ENCODE measurements around the gene TIMP3. TPM values are rescaled to one million over a fixed set of nuclear protein-coding genes. Genes with fewer than 3 reads are reported as not detected.

The TIMP3 gene
- total RNA-seq, 1 experiment from 2014 or later = 25.5 TPM

DNA sequence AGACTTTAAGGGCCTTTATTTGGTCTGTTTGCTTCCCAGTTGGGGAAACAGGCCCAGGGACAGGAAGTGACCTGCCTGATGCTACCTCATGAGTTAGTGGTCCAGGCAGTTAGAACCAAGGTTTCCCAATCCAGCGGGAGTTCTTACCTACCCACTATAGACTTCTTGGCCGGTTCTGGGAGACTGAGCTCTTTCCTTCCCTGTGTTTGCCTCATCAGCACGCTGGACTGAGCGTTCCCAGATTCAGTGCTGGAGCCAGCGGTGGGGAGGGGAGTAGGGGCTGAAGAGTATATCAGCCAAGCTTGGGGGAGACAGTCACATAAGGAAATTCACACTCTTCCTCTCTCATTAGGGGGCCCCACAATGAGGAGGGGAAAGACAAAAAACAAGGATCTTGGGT lies 27.1 kb downstream of the TIMP3 start:
- DNase-seq (ENCODE audit: low spot score) = no peak

DNA sequence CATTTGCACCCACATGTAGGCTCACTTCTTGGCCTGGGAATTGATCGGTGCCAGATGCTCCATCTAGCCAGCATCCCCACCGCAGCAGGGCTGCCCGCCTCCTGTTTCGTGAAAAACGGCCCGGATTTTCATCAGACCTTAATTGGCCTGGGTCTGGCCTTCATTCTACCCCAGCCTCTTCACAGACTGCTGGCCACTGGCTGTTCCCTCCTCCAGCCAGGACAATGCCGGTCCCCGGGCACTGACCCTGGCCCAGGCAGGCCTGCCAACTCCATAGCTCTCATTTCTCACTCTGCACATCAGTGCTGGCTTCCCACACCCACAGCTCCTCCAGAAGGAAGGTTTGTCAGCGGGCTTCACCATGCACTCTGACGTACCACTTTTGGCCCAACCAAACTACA lies 27.9 kb downstream of the TIMP3 start:
- no peak for DNase-seq (ENCODE audit: low spot score)

DNA sequence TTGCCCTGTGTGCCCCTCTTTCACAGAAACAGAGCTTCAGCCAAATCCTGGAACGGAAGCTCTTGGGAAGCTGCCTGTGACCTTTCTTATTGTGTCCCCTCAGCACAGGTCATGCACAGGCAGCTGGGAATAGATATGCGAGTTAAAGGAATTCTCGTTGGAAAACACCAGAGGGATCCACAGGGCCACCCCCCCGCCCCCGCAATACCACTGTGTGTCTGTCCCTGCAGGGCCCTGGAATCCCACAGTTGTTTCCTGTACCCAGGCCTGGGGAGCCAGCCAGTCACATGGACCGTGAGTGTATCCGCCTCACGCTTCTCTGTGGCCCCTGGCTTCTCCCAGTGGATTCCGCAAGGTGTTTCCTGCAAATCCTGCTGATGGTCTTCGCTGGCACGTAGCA lies 29.0 kb downstream of the TIMP3 start:
- DNase-seq (ENCODE audit: low spot score) = no peak

DNA sequence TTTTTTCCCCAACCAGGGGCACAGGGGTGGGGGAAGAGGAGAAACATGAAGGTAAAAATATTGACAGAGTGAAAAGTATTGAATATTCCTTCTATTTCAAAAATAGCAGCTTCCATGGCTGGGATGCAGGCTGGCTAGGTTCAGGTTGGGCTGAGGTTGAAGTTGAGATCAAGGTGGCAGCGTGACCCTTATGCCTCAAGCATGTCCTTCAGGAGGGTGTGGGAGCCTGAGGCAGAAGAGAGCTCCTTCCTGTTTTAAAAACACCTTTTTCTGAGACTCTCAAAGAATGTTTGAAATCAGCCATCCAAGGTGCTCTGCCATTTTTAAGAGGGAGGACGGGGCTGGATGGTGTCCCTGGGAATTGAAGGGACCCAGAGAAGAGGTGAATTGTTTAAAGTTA lies 29.5 kb downstream of the TIMP3 start:
- no peak for DNase-seq (ENCODE audit: low spot score)

DNA sequence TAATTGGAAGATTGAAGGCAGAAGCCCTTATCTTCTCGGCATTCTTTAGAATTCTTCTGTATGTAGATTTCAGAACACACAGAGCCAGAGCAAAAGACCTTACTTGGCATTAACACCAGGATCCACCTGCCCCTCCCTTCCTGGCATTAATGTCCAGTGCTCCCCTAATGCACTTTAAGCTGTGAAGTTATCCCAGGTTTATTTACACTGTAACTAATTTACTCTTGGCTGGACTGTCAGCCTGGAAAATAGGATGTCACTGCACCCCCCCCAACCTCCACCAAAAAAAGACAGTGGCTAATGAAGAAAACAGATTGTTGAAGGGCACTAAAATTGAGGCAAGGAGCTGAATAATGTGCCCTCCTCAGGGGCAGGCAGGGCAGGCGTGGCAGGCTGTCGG lies 30.1 kb downstream of the TIMP3 start:
- DNase-seq (ENCODE audit: low spot score) = no peak

DNA sequence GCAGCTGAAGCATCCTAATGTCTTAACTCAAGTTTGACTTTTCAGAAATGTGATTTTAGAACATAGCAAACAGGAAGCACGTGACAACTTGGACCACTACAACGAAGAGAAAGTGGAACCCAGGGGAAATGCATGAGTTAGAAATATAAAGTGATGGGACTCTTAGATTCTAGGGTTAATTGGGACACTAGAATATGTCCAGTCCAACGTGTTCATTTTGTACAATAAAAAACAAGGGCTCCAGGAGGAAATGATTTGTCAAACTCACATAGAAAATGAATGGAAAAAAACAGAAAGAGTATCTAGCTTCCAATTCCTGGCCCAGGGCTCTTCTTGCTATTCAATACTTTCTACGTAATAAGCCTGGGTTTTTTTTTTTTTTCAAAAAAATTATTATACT lies 30.7 kb downstream of the TIMP3 start:
- no peak for DNase-seq (ENCODE audit: low spot score)

DNA sequence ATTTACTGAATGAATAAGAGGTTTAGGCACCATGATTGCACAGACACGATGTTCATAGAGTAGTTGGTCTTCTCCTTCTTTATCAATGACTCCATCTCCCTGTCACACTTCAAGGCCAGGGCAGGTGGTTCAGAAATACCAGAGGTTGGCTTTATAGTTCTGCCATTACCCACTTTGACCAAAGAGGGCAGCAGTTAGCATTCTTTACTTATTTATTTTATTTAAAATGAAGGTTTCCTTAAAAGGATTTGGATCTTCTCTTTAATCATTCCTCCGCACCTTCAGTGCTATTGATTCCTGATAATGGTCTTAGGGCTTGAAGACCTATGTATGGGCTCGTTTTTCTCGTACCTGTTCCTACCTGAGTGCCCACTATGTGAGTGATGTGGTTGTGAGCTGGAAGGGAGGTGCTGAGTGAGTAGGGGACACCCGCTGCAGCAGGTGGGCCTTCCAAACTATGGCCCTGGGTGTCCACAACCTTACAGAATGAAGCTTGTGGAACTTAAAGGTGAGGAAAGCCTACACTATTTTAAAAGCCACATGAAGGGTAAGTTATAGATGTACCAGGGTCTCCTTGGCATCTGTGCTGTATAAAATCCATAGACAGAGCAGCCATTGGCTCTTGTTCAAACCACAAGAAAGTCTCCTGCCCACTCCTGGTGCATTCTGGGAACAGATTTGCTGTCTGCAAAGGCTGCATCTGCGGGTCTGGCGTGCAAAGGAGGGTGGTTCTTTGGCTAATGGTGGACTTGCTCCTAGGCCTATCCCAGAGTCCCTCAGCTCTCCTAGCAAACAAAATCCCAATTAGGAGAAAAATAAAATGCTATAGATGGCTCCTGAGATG lies 35.0 kb downstream of the TIMP3 start:
- DNase-seq (ENCODE audit: low spot score) = no peak

DNA sequence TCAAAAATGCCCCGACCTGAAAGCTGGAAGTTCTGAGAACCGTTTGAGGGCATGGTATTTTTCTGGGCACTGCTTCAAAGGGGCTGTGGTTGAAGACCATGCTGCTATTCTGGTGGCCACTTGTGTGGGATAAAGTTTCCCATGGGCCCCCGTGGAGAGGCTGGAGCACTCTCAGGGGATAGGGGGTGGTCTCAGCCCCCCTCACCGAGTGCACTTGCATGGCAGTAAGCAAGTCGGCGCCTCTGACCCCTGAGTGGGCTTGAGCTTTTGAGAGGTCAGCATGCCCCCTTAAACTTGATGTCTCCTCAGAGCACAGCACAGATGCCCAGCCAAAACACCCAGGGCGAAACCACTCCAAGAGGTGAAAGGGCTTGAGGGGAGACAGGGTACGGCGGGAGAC lies 35.6 kb downstream of the TIMP3 start:
- no peak for DNase-seq (ENCODE audit: low spot score)

DNA sequence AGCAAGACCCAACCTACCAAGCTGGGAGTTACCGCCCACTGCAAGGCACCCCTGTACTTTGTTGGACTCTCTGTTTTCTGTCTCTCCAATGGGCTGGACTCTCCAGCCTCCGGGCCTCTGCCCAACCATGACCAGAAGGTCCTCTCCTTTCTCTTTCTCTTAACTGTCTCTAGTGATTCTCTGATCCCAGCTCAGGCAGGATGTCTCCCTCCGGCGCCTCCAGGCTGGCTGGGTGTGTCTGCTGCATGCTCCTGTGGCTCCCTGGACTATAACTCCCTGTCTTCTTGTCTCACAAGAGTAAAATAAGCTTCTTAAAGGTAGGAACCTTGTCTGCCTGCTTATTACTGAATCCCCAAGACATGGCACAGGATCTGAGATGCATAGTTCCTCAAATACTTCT lies 36.3 kb downstream of the TIMP3 start:
- DNase-seq (ENCODE audit: low spot score) = no peak

DNA sequence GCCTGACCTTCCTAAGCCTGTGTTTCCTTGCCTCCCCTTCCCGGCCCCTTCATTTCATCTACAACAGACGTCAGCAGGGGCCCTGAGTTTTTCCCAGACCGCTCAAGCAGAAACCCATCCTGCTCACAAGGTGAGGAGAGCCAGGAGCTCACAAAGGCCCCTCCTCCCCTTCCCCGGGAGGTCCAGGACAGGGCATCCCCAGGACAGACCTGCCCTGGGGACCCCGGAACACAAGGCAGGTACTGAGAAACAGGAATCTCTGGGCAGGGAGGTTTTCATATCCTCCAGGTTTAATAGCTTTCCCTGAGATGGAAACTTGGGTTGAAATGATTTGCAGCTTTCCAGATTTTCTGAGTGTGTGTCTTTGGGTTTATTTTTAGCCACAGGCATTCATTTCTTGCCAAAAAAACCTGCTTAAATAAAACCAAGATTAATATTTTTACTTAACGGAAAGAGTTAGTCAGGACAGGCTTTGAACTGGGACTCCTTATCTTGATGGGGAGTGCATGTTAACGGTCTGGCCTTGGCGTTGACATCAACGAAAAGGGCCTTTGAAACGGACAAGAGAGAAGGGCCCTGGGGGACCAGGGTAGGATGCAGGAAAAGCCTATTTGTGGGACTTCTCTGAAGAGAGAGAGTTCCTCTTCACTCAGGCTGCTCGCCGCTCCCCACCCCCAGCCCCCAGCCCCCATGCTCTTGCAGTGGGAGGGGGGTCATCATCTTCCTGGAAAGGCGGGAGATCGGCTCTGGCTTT lies 38.5 kb downstream of the TIMP3 start:
- no peak for DNase-seq (ENCODE audit: low spot score)

DNA sequence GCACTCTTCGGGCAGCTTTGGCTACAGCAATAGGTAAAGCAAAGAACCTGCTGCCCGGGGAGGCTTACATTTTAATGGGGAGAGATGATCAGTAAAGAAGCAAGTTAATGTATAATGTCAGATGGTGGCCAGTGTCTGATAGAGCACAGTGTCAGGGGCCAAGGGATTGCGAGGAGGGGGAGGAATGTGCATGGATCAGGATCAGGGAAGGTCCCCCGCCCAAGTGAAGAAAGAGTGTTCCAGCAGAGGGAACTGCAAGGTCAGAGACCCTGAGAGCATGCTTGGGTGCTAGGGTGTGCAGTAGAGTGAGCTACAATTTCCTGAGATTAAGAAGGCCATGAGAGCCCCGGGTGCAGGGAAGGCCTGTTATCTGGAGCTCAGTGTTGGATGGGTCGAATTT lies 39.7 kb downstream of the TIMP3 start:
- DNase-seq (ENCODE audit: low spot score) = no peak

DNA sequence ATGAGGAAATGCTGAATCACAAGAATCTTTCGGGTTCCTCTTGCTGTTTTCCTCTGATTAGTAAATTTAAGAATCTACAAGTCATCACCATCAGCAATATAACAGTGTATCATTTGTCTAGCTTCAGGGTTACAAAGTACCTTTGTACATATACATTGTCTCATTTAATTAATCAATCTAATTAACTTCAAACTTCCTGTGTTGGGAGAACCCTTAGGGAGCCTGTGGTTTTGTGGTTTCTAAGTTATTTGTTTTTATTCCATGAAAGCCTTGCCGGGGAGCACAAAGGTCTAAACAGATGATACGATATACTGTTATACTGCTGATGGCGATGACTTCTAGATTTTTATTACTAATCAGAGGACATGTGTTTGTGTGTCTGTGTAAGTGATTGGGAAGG lies 41.0 kb downstream of the TIMP3 start:
- peak; percentile 15 for DNase-seq (ENCODE audit: low spot score)

DNA sequence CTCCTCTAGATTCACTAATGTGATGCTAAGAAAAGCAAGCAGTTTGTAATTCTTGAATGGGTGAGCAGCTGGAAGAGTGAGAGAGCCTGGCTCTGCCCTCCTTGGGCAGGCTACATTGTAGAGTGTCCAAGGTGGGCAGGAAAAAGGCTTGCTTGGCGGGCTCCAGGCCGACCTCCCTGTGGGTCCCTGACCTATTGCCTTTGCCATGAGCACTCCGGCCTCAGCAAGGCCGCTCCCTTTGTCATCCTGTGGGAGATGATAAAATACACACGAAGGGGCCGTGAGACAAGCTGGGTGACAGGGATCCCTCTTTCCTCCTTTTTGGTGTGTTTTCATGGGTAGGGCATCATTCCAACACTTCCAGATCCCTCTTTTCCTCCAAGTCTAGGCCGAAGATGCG lies 41.8 kb downstream of the TIMP3 start:
- no peak for DNase-seq (ENCODE audit: low spot score)

DNA sequence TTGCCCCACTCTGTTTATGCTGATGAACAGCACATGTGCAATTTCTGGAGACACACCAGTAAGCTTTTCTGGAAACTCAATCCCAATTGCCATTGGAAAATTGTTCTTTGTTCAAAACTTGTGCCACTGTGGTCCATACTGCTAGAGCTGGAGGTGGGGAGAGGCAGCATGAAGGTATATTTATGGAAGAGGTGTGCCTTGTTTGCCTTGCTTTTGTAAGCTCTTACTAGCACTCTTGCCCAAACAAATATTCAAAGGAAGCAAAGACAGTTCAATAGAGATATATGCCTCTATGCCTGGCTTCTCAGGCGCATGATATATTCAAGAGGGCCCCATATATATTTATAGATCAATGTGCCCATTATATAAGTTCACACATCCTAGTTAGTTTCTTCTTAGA lies 42.7 kb downstream of the TIMP3 start:
- no peak for DNase-seq (ENCODE audit: low spot score)

DNA sequence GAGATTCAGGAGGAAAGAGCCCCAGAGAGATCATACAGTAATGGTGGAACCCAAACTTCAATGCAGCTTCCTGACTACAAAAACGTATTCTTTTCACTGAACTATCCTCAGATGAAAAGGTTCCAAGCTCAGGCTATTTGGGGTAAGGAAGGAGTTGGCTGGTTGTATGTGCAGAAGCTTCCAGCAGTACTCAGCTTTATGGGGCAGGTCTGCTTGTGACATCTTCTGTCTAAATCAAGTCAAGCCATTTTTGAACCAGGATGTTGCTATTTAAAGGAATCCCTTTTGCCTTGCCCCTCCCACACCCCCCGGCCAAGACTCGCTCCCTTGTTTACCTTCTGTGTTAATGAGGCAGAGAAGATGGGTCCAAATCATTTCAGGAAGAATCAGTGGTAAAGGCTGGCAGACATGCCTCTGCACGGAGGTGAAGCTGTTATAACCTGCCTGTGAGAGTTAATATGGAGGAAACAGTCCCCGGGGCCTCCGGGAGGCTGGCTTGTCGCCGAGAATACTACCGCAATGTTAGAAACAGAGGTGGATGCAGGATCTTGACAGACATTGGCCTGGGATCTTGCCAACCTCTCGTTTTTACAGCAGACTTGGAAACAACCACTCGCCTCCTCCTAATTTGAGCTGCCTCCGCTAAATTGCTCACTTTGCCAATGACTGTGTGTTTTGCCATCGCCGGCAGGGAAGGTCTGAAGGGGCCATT lies 45.4 kb downstream of the TIMP3 start:
- DNase-seq (ENCODE audit: low spot score) = no peak

DNA sequence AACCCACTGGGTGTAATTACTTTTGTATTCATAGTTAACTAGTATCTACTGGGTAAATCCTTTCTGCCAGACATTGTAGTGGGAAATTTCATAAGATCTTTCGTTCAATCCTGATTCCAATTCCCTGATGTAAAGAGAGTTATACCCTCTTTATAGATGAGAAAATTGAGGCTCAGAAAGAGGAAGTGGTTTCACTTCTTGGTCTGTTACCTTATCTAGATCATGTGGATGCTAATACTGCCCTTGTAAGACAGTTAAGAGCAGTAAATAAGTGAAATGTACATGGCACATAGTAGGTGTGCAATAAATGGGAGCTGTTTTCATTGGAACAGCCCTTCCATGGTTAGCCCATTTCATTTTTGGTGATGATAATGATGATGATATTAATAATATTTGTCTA lies 46.7 kb downstream of the TIMP3 start:
- DNase-seq (ENCODE audit: low spot score) = no peak

DNA sequence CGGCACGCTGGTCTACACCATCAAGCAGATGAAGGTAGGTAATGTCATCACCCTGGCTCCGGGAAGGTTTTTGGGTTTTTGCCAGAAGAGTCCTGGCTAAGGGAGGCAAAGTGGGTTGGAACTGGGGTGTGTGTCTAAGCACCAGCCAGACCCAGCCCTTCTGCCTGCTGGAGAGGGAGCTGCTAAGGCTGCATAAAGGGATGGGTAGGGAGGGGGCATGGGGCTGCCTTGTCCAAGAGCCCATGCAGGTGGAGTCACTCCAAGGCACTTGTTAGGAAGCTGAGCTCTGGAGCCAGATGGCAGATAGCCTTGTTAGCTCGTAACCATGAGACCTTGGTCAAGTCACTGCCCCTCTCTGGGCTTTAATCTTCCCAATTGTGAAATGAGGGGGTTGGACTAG lies 48.0 kb downstream of the TIMP3 start:
- no peak for DNase-seq (ENCODE audit: low spot score)

DNA sequence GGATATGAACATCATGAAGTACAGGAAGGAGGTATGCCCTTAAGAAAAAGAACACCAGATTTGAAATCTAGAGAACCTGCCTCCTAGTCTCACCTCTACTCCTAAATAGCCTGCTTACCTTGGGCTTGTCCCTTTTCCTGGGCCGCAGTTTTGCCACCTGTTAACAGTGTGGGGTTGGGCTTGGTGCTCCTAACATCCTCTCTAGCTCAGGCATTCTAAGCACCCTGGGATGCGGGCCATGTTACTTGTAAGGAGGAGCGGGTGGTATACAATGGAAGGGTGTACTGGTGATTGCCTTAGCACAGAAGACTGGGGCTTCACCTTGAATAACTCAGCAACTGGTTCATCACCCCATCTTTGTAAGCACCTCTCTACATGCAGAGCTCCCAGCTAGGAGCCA lies 48.7 kb downstream of the TIMP3 start:
- DNase-seq (ENCODE audit: low spot score) = no peak

DNA sequence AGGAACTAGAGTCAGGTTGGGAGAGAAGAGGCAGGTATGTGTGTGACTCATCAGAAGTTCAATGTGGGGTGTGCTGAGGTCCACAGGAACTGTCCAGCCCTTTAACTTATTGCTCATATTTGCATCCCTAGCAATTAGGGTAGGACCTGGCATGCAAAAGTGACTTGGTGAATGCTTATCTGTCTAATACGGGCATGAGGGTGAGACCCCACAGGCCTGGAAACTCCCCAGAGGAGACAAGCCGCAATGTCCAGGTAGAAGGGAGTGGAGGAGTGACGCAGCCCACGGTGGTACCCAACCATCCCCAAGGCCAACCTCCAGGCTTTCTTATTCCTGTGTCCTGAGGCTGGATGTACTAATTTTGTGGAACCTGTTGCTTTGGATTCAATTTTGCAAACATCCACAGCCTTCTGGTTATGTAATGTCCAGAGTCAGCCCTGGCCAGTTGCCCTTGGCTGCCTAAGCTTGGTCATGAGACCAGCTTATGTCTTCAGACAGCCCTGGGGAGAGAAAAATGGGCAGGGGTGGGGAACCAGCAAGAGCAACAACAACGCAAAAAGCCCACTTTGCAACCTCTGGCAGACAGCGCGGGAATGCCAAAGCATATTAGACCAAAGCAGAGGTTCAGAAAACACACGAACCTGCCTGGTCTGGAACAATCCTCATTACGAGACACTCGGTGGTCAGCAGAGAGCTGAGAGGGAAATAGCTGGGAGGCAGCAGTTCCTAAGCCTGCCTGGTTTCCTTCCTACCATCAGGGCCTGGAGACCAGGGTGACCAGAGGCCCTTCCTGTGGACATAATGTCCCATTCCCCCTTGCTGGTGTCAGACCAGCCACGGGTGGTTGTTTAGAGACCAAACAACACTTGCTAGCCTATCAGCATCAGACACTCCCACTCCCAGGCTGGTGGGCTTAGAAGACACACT lies 49.3 kb downstream of the TIMP3 start:
- no peak for DNase-seq (ENCODE audit: low spot score)

DNA sequence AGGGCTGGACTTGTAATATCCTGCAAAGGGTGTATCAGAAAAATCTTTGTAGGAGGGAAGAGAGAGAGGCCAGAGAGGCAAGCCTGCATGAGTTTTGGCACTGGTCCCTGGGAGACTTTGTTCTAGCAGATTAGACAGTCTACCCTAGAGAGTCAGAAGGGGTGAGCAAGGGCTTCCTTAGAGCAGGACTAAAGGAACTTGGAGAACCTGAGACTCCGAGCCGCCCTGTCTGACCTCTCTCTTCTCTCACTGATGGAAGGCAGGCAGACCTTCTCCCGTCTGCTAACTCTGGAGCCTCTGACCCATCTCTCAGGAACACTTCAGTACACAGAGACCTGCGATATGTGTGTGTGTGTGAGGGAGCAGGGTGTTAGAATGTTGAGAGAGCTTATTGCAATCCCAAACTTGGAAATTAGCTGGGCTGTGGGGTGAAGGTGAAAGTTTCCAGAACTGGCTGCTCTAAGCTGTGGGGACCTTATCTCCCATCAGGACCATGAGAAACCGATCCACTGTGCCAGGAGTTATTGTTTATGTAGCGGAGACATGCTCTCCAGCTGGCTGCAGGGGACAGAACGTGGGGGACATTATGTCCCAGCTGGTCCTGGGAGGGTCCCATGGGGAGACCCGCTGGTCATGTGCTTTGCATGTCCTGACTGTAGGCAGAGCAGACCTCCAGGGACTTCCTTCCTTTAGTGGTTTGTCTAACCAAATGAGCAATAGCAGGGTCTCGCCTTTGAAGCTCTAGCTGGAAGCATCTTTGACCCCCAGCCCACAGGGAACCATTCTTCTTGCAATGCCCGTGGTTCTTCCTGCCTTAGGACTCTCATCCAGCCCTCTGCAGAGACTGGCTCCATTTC lies 51.1 kb downstream of the TIMP3 start:
- DNase-seq (ENCODE audit: low spot score) = no peak

DNA sequence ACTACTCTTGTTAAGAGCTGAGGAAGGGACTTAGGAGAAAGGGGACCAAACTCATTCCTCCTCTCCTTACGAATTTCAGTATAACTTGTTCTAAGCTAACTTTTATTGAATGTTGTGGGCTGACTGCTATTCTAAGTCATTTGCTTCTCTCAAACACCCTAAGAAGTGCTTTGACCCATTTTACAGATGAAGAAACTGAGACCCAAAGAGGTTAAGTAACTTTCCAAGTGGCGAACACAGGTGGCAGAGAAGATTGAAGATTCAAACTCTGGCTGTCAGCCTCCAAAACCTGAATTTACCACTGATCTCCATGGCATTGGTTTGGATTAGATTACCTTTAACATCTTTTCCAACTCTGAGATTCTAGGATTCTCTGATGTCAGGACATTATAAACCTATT lies 52.2 kb downstream of the TIMP3 start:
- DNase-seq (ENCODE audit: low spot score) = no peak
